GM18520 (cell line): ENCODE results near the gene TBP.

Experiments
- ATAC-seq: cut with Tn5 transposase; IDR thresholded peaks from one replicate; pipeline ENCODE4 v1.9.1; 2021; ENCODE audit not compliant: unreplicated experiment

Gene TBP

GRCh38 chr6:170533792-170534191 lies 20.4 kb upstream of the TBP start:
- no peak for ATAC-seq

GRCh38 chr6:170535004-170535403 lies 19.2 kb upstream of the TBP start:
- ATAC-seq: no peak

GRCh38 chr6:170536671-170537070 lies 17.5 kb upstream of the TBP start:
- no peak for ATAC-seq

DNA sequence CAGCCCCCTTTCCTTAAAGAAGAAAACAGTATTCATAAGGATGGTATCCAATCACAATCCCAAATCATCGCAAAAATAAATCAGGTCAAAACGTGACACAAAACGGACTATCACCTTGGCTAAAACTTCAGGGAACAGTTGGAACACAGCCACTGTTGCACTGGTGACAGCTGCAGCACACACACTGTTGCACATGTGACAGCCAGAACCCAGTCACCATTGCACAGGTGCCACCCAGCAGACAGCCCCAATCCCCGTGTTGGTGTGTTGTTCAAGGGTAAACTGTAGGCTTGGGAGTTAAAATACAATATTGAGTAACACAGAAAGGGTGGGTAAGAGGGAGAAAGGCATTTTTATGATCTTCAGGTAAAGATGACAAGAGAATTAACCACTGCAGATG lies 16.8 kb upstream of the TBP start:
- no peak for ATAC-seq

DNA sequence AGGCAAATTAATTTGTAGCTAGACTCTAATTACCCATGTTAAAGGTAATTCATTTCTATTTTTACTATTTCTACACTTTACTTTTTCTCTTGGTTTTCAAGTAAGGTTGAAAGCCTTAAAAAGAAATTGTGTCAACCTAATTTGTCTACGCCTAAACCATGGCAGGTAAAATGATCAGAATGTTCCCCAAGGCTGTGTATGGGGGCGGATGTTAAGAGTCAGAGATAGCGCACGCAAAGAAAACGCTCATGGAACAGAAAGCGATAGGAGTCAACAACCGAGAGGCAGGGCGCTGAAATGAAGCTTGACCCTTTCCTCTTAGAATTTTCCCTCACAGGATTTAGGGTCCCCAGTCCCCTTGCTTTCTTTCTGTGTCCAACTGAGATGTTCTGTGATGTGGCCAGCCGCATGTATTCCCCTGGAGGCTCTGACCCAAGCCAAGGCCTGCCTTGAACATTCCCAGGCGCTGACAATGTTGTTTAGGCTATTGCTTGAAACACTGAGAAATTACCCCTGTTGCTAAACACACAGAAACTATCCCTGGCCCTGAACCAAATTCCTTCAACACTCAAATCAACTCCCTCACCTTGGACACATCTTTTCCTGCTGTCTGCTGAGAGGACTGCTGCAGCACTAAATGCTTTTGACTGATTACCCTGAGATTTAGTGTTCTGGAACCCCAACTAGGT lies 12.0 kb upstream of the TBP start:
- no peak for ATAC-seq

- ATAC-seq: no peak
Measured at GRCh38 chr6:170545405-170545804, 8.8 kb upstream of the TBP start.

DNA sequence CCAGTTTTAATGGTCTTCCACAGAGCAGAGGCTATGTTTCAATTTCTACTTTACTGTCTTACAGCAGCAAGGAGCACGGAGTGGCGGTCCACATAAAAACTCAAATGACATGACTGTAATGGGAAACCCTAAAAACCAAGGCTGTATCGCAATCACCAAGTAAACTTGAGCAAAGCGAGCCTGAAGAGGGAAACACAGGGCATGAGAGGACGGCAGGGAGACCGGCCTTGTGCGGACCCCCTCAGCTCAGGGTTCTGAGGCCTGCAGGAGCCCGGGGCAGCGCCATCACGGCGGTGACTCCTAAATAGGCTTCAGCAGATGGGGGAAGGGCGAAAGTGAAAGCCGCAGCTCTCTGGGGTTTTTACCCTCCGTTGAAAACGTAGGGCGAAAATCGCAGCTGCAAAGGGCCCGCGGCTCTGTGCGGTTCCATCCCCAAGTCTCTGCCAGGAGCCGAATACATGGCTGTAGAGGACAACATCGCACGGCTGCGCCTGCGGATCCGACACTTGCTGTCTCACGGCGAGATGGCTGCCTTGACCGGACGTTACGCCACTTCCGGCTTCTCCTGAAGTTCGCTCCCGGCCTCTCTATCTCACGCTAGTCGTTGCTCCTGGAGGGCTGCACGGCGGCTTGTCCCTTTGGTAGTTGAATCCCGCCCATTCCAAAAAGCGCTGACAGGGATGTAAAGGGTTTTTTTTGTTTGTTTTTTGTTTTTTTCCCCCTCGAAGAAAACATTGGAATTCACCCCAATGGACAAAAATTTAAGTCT lies 1.2 kb upstream of the TBP start, which contains the start of gene PSMB1:
Gene PSMB1, minus strand, starts transcription at position 543 of the 769 bp plus-strand sequence. Its CDS starts 65 bp downstream, at position 478.
- peak; percentile 33 for ATAC-seq

GRCh38 chr6:170553534-170554012 lies 596 bp upstream of the TBP start:
- peak; percentile 15 for ATAC-seq

- ATAC-seq: no peak
Measured at GRCh38 chr6:170554796-170555137, 598 bp downstream of the TBP start.

GRCh38 chr6:170555305-170555704 lies 1.1 kb downstream of the TBP start:
- ATAC-seq: no peak

DNA sequence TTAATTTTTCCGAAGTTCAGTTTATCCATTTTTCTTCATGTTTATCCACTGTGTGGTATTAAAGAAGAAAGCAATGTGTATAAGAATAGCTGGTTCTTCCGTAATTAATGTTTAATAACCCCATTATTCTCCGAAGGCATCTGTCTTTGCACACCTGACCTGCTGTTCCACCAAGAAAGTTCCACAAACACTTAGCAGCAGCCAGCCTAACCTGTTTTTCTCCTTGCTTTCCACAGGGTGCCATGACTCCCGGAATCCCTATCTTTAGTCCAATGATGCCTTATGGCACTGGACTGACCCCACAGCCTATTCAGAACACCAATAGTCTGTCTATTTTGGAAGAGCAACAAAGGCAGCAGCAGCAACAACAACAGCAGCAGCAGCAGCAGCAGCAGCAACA lies 7.4 kb downstream of the TBP start:
- no peak for ATAC-seq

GRCh38 chr6:170564936-170565530 lies 10.9 kb downstream of the TBP start:
- no peak for ATAC-seq

DNA sequence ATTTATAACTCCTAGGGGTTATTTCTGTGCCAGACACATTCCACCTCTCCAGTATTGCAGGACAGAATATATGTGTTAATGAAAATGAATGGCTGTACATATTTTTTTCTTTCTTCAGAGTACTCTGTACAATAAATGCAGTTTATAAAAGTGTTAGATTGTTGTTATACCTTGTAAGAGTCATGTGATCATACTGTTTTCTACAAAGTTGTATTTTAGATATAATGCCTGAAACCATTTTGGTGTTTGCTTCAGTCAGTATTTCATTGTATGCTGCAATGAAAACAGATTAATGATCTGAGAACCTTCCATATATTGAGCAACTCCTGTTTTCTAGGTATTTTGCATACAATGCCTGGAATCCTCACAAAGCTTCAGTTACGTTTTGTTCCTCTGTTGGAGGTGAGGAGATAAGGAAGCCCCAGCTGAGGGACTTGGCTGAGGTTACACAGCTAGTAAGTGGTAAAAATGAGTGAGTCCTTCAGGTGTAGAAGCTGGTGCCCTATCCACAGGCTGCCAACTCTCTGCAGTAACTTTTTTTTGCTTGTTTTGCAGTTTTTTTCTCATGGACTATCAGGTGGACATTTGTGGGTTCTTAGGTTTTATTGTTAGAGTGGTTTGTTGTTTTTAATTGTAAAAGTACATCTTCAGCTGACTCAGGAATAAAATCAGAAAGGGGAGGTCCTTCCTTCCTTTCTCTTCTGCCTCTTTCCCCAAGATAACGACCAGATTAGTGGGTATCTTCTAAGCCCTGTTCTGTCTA lies 18.7 kb downstream of the TBP start:
- ATAC-seq: no peak

- ATAC-seq: no peak
Measured at GRCh38 chr6:170575250-170575649, 21.1 kb downstream of the TBP start.

GRCh38 chr6:170578909-170579308 lies 24.7 kb downstream of the TBP start:
- no peak for ATAC-seq

- ATAC-seq: no peak
Measured at GRCh38 chr6:170583756-170584180, 29.6 kb downstream of the TBP start.

- peak; percentile 98 for ATAC-seq
Measured at GRCh38 chr6:170584181-170584953, 30.2 kb downstream of the TBP start, which contains the start of gene PDCD2. PDCD2 (minus strand) TSS chr6:170584637; CDS start chr6:170584581, 56 bp downstream.

GRCh38 chr6:170584954-170585498 lies 30.9 kb downstream of the TBP start:
- ATAC-seq: no peak

GRCh38 chr6:170590725-170591124 lies 36.6 kb downstream of the TBP start:
- ATAC-seq: no peak

GRCh38 chr6:170596426-170596825 lies 42.3 kb downstream of the TBP start:
- ATAC-seq: no peak
